Fibroblast of the conjunctiva (primary cell): ENCODE results near the gene OTUB1.

Source experiments
- DNase-seq: peaks from one replicate; pipeline ENCODE4 v3.0.0-alpha.2; 2010; ENCODE audit warnings: low read depth

Gene OTUB1

DNA sequence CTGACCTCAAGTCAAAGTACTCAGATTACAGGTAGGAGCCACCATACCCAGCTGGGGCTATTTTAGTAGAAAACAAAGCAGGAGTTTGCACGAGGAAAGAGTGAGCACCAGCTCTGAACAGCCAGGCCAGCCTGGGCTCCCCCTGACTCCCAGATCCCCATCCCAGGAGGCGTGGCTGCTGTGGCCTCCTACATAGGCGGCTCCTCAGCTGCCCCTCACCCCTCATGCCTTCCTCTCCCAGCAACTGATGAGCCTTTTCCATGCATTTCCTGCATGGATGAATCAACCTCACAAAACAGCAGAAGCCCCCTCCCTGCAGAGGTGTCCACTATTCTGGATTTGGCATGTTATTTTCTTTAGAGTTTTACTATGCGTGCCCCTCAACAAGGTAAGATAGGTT, 39.0 kb downstream of the OTUB1 start:
- no peak for DNase-seq

- DNase-seq, result no peak
Observed at GRCh38 chr11:64026575-64027205, 40.5 kb downstream of the OTUB1 start.

- no peak for DNase-seq
Observed at GRCh38 chr11:64027651-64028397, 41.6 kb downstream of the OTUB1 start.

GRCh38 chr11:64028398-64029115, 42.3 kb downstream of the OTUB1 start:
- no peak for DNase-seq

GRCh38 chr11:64029773-64030172, 43.5 kb downstream of the OTUB1 start:
- no peak for DNase-seq

DNA sequence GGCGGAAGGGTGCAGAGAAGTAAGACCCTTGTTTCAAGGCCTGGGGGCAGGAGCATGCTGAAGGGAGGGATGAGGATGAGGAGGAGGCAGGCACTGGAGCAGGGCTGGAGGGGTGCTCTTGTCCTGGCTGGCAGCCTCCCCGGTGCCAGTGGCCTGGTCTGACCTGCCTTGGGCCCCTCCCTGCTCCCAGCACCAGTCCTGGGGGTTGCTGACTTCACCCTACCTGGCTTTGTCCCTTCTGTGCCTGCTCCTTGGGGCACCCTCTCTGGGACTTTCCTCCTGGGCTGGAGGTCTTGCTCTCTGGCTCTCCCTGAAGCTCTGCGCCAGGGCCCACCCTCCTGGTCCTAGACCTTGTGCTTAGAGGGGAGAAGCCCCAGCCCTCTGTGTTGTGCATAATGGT, 44.8 kb downstream of the OTUB1 start:
- no peak for DNase-seq

- no peak for DNase-seq
Observed at GRCh38 chr11:64032050-64032449, 45.8 kb downstream of the OTUB1 start.

DNA sequence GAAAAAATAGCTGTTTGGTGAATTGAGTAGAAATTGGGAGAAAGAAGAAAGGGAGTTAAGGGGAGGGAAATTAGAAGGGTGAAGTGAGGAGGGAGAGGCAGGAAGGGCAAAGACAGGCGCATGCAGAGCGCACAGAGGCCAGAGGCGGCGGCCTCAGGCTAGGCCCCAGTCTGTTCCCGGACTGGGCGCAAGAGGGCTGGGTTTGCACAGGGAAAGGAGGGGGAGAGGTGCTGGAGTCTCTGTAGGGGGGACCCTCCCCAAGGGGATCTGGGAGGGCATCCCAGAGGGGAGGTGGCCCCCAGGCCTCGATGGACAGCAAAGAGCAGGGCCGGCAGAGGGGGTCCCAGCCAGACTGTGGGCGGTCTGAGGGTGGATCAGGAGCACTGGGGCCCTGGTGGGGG, 48.2 kb downstream of the OTUB1 start:
- DNase-seq, result no peak

DNA sequence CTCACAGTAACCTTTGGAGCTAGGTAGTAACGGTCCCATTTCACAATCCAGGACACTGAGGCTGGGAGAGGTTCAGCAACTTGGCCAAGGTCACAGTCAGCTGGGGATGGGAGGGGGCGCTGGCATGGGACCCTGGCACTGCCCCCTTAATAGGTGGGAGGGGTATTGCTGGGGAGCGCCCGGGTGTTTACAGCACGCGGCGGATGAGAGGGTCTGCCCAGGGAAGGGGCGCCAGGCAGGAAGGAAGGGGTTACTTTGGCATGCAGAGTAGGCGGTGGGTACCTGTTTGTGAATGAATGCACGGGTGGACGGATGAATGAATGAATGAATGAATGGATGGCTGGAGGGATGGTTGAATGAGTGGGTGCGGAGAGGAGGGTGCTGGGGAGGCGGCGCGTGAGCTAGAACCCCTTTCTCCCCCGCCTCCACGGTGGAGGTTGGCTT, 48.9 kb downstream of the OTUB1 start:
- DNase-seq, result no peak

DNA sequence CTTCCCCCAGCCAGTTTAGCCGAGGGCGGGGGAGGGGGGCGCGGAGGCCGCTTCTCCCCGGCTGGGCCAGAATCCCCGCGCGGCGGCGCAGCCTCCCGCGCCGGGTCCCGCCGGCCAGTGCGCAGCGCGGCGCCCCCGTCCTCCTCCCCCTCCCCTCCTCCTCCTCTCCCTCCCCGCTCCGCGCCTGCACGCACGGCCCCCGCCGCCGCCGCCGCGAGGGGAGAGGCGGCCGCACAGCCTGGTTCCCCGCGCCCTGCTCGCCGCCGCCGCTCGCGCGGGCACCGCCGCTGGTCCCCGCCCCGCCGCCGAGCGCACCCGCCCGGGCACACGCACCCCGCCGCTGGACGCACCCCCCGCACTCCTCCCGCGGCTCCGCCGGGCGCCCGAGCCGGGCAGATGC, 49.3 kb downstream of the OTUB1 start, which contains the start of gene FLRT1:
FLRT1 (plus strand) TSS at position 356 of the 400 bp plus-strand sequence. CDS start 80,337 bp downstream, outside the sequence.
- DNase-seq, result no peak

- no peak for DNase-seq
Observed at GRCh38 chr11:64036087-64037026, 50.1 kb downstream of the OTUB1 start.

DNA sequence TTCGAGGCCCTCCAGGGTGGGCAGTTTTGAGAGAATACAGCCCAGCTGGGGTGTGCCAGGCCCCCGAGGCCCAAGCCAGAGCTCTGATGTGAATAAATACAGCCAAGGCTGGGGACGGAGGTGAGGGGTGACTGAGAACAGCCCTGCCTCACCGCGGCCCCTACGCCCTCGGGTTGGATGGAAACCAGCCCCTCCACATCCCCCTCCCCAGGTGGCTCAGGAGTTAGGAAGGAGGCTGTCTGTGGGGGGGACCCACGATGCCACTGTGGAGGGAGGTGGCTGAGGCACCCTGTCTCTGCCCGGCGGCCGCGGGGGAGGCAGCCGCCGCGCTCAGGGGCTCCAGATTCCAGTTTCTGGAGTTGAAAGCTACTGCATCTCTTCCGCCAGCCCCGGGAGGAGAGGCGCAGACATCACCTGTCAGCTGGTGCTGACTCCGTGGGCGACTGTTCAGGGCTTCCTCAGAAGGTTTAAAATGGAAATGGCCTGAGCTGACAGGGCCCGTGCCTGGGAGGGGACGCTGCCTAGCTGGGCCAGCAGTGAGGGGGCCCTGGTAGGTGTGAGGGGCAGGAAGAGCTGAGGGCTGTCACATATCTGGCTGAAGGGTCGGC, 50.9 kb downstream of the OTUB1 start:
- no peak for DNase-seq

- no peak for DNase-seq
Observed at GRCh38 chr11:64038500-64038899, 52.3 kb downstream of the OTUB1 start.

GRCh38 chr11:64039012-64039665, 52.9 kb downstream of the OTUB1 start:
- DNase-seq, result no peak

GRCh38 chr11:64040684-64041322, 54.6 kb downstream of the OTUB1 start:
- DNase-seq, result no peak

- DNase-seq, result no peak
Observed at GRCh38 chr11:64041846-64042245, 55.6 kb downstream of the OTUB1 start.

GRCh38 chr11:64042301-64042700, 56.1 kb downstream of the OTUB1 start:
- DNase-seq, result no peak

DNA sequence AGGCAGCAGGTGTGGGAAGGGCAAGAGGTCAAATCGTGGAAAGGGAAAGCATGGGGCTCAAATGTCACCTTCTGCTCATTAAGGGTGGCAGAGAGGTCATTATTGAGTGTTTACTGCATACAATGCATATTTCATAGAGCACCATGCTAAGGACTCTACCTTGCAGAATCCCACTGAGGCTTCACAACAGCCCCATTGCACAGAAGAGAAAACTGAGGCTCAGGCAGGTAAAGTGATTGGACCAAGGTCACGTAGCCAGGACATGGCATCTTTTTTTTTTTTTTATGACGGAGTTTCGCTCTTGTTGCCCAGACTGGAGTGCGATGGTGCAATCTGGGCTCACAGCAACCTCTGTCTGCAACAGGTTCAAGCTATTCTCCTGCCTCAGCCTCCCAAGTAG, 57.3 kb downstream of the OTUB1 start:
- DNase-seq, result no peak

- DNase-seq, result no peak
Observed at GRCh38 chr11:64044730-64045393, 58.6 kb downstream of the OTUB1 start.

GRCh38 chr11:64045700-64046099, 59.5 kb downstream of the OTUB1 start:
- DNase-seq, result no peak
